ENCODE measurements around the gene MOCS1. TPM values are rescaled to one million over a fixed set of nuclear protein-coding genes. Genes with fewer than 3 reads are reported as not detected.

MOCS1 gene
- total and polyA plus RNA-seq, 4 donors, result 14.0 to 39.0 (median 27.5) TPM

- H3K36me3 ChIP-seq (ENCODE audit: control insufficient read depth in 1 of 2, insufficient read depth in 2 of 2, low read length in 1 of 2), result peaks cover 0 to under 1% of the 10 kb centered on the region in 2 donors
- intact Hi-C loops (cut with DNase I), result loop anchor here (10.0 kb wide), 2 partner anchors 156 to 536 kb away; partner anchors contain the start of gene KIF6 (in 1 of the 2)
- H3K9me3 ChIP-seq (ENCODE audit: control insufficient read depth, low read length), result no peaks in the 10 kb centered on the region
- WGBS, 2 donors, result 46 to 54% methylated on average over 4 of the region's 4 CpGs
- no peak for DNase-seq
- peak overlapping the region; percentile 62 to 70 for H3K27ac ChIP-seq (ENCODE audit: low read depth in 1 of 2, low read length in 2 of 2)
- H3K4me3 ChIP-seq (ENCODE audit: low read length in 2 of 2), result no peak overlapping the region
- no peaks in the 10 kb centered on the region for H3K27me3 ChIP-seq (ENCODE audit: control insufficient read depth in 1 of 2, insufficient read depth in 2 of 2, low read length in 1 of 2)
- peaks cover 2% of the 10 kb centered on the region in 2 donors for H3K4me1 ChIP-seq (ENCODE audit: control insufficient read depth in 1 of 2, insufficient read depth in 2 of 2, low read length in 2 of 2)
- no peak for ATAC-seq (ENCODE audit: low FRiP score)
Observed at GRCh38 chr6:39880594-39880993, 53.7 kb downstream of the MOCS1 start.

GRCh38 chr6:39879535-39879934, 54.7 kb downstream of the MOCS1 start:
- peak overlapping the region in 1 of 2 donors; percentile 62 for H3K27ac ChIP-seq (ENCODE audit: low read depth in 1 of 2, low read length in 2 of 2)
- H3K4me1 ChIP-seq (ENCODE audit: control insufficient read depth in 1 of 2, insufficient read depth in 2 of 2, low read length in 2 of 2), result peaks cover 2% of the 10 kb centered on the region in 2 donors
- ATAC-seq (ENCODE audit: low FRiP score), result no peak
- no peak overlapping the region for H3K4me3 ChIP-seq (ENCODE audit: low read length in 2 of 2)
- no peaks in the 10 kb centered on the region for H3K27me3 ChIP-seq (ENCODE audit: control insufficient read depth in 1 of 2, insufficient read depth in 2 of 2, low read length in 1 of 2)
- no peak for DNase-seq
- 27 to 36% methylated on average over 3 of the region's 3 CpGs for WGBS, 2 donors
- intact Hi-C loops (cut with DNase I), result no loop called here
- no peaks in the 10 kb centered on the region for H3K9me3 ChIP-seq (ENCODE audit: control insufficient read depth, low read length)
- H3K36me3 ChIP-seq (ENCODE audit: control insufficient read depth in 1 of 2, insufficient read depth in 2 of 2, low read length in 1 of 2), result peaks cover 0 to 1% of the 10 kb centered on the region in 2 donors

GRCh38 chr6:39876826-39877225, 57.4 kb downstream of the MOCS1 start:
- intact Hi-C loops (cut with DNase I), result no loop called here
- peaks cover 2% of the 10 kb centered on the region in 2 donors for H3K4me1 ChIP-seq (ENCODE audit: control insufficient read depth in 1 of 2, insufficient read depth in 2 of 2, low read length in 2 of 2)
- H3K27ac ChIP-seq (ENCODE audit: low read depth in 1 of 2, low read length in 2 of 2), result peak overlapping the region in 1 of 2 donors; percentile 59
- H3K27me3 ChIP-seq (ENCODE audit: control insufficient read depth in 1 of 2, insufficient read depth in 2 of 2, low read length in 1 of 2), result no peaks in the 10 kb centered on the region
- DNase-seq, result no peak
- 69 to 74% methylated on average over 3 of the region's 3 CpGs for WGBS, 2 donors
- H3K4me3 ChIP-seq (ENCODE audit: low read length in 2 of 2), result no peak overlapping the region
- peaks cover 3 to 7% of the 10 kb centered on the region in 2 donors for H3K36me3 ChIP-seq (ENCODE audit: control insufficient read depth in 1 of 2, insufficient read depth in 2 of 2, low read length in 1 of 2)
- no peak for ATAC-seq (ENCODE audit: low FRiP score)
- no peaks in the 10 kb centered on the region for H3K9me3 ChIP-seq (ENCODE audit: control insufficient read depth, low read length)

- Histone ChIP-seq H3K27ac (ENCODE audit: low read depth in 1 of 2, low read length in 2 of 2) (no peak overlapping the region), H3K36me3 (ENCODE audit: control insufficient read depth in 1 of 2, insufficient read depth in 2 of 2, low read length in 1 of 2) (peaks cover 3 to 10% of the 10 kb centered on the region in 2 donors), H3K4me3 (ENCODE audit: low read length in 2 of 2) (no peak overlapping the region), H3K4me1 (ENCODE audit: control insufficient read depth in 1 of 2, insufficient read depth in 2 of 2, low read length in 2 of 2) (peaks cover 2% of the 10 kb centered on the region in 2 donors), H3K9me3 (ENCODE audit: control insufficient read depth, low read length) (no peaks in the 10 kb centered on the region), H3K27me3 (ENCODE audit: control insufficient read depth in 1 of 2, insufficient read depth in 2 of 2, low read length in 1 of 2) (no peaks in the 10 kb centered on the region)
- ATAC-seq (ENCODE audit: low FRiP score) (no peak), DNase-seq (no peak)
- intact Hi-C loops (cut with DNase I), result no loop called here
Observed at GRCh38 chr6:39876111-39876510, 58.2 kb downstream of the MOCS1 start.

- ATAC-seq (ENCODE audit: low FRiP score) (no peak), DNase-seq (no peak)
- intact Hi-C loops (cut with DNase I), result no loop called here
- Histone ChIP-seq H3K27ac (ENCODE audit: low read depth in 1 of 2, low read length in 2 of 2) (no peak overlapping the region), H3K4me1 (ENCODE audit: control insufficient read depth in 1 of 2, insufficient read depth in 2 of 2, low read length in 2 of 2) (no peaks in the 10 kb centered on the region), H3K27me3 (ENCODE audit: control insufficient read depth in 1 of 2, insufficient read depth in 2 of 2, low read length in 1 of 2) (no peaks in the 10 kb centered on the region), H3K4me3 (ENCODE audit: low read length in 2 of 2) (no peak overlapping the region), H3K9me3 (ENCODE audit: control insufficient read depth, low read length) (no peaks in the 10 kb centered on the region), H3K36me3 (ENCODE audit: control insufficient read depth in 1 of 2, insufficient read depth in 2 of 2, low read length in 1 of 2) (peaks cover 3 to 11% of the 10 kb centered on the region in 2 donors)
- WGBS, 2 donors, result 59 to 76% methylated on average over 3 of the region's 3 CpGs
Observed at GRCh38 chr6:39873439-39873838, 60.8 kb downstream of the MOCS1 start.

- WGBS, 2 donors, result 97% methylated on average over 3 of the region's 3 CpGs
- Histone ChIP-seq H3K27me3 (ENCODE audit: control insufficient read depth in 1 of 2, insufficient read depth in 2 of 2, low read length in 1 of 2) (no peaks in the 10 kb centered on the region), H3K9me3 (ENCODE audit: control insufficient read depth, low read length) (no peaks in the 10 kb centered on the region), H3K4me3 (ENCODE audit: low read length in 2 of 2) (no peak overlapping the region), H3K27ac (ENCODE audit: low read depth in 1 of 2, low read length in 2 of 2) (no peak overlapping the region), H3K36me3 (ENCODE audit: control insufficient read depth in 1 of 2, insufficient read depth in 2 of 2, low read length in 1 of 2) (peaks cover 3 to 14% of the 10 kb centered on the region in 2 donors), H3K4me1 (ENCODE audit: control insufficient read depth in 1 of 2, insufficient read depth in 2 of 2, low read length in 2 of 2) (no peaks in the 10 kb centered on the region)
- ATAC-seq (ENCODE audit: low FRiP score) (no peak), DNase-seq (no peak)
- intact Hi-C loops (cut with DNase I), result no loop called here
Observed at GRCh38 chr6:39870950-39871349, 63.3 kb downstream of the MOCS1 start.

- no peak for DNase-seq
- Histone ChIP-seq H3K4me1 (ENCODE audit: control insufficient read depth in 1 of 2, insufficient read depth in 2 of 2, low read length in 2 of 2) (no peaks in the 10 kb centered on the region), H3K9me3 (ENCODE audit: control insufficient read depth, low read length) (no peaks in the 10 kb centered on the region), H3K27ac (ENCODE audit: low read depth in 1 of 2, low read length in 2 of 2) (no peak overlapping the region), H3K36me3 (ENCODE audit: control insufficient read depth in 1 of 2, insufficient read depth in 2 of 2, low read length in 1 of 2) (peaks cover 0 to 11% of the 10 kb centered on the region in 2 donors), H3K4me3 (ENCODE audit: low read length in 2 of 2) (no peak overlapping the region), H3K27me3 (ENCODE audit: control insufficient read depth in 1 of 2, insufficient read depth in 2 of 2, low read length in 1 of 2) (no peaks in the 10 kb centered on the region)
- no peak for ATAC-seq (ENCODE audit: low FRiP score)
- 83 to 85% methylated on average over 6 of the region's 6 CpGs for WGBS, 2 donors
- intact Hi-C loops (cut with DNase I), result no loop called here
Observed at GRCh38 chr6:39867592-39867991, 66.7 kb downstream of the MOCS1 start.

- ATAC-seq (ENCODE audit: low FRiP score), result peak; percentile 69
- H3K4me3 ChIP-seq (ENCODE audit: low read length in 2 of 2), result no peak overlapping the region
- intact Hi-C loops (cut with DNase I), result loop anchor here in 1 of 2 donors (2.0 kb wide), 1 partner anchor 28 kb away; no protein-coding TSS in a partner anchor
- WGBS, 2 donors, result 45 to 48% methylated on average over 15 of the region's 15 CpGs
- DNase-seq, result peak; percentile 87 to 92
- H3K9me3 ChIP-seq (ENCODE audit: control insufficient read depth, low read length), result no peaks in the 10 kb centered on the region
- no peak overlapping the region for H3K27ac ChIP-seq (ENCODE audit: low read depth in 1 of 2, low read length in 2 of 2)
- H3K27me3 ChIP-seq (ENCODE audit: control insufficient read depth in 1 of 2, insufficient read depth in 2 of 2, low read length in 1 of 2), result no peaks in the 10 kb centered on the region
- no peaks in the 10 kb centered on the region for H3K4me1 ChIP-seq (ENCODE audit: control insufficient read depth in 1 of 2, insufficient read depth in 2 of 2, low read length in 2 of 2)
- peaks cover 0 to 6% of the 10 kb centered on the region in 2 donors for H3K36me3 ChIP-seq (ENCODE audit: control insufficient read depth in 1 of 2, insufficient read depth in 2 of 2, low read length in 1 of 2)
Observed at GRCh38 chr6:39865011-39865888, 69.0 kb downstream of the MOCS1 start.

GRCh38 chr6:39861663-39862062, 72.6 kb downstream of the MOCS1 start:
- no peak for ATAC-seq (ENCODE audit: low FRiP score)
- H3K4me1 ChIP-seq (ENCODE audit: control insufficient read depth in 1 of 2, insufficient read depth in 2 of 2, low read length in 2 of 2), result no peaks in the 10 kb centered on the region
- 26% methylated on average over 3 of the region's 3 CpGs for WGBS, 2 donors
- no peak overlapping the region for H3K4me3 ChIP-seq (ENCODE audit: low read length in 2 of 2)
- H3K27ac ChIP-seq (ENCODE audit: low read depth in 1 of 2, low read length in 2 of 2), result no peak overlapping the region
- H3K9me3 ChIP-seq (ENCODE audit: control insufficient read depth, low read length), result no peaks in the 10 kb centered on the region
- H3K36me3 ChIP-seq (ENCODE audit: control insufficient read depth in 1 of 2, insufficient read depth in 2 of 2, low read length in 1 of 2), result peaks cover 0 to 3% of the 10 kb centered on the region in 2 donors
- intact Hi-C loops (cut with DNase I), result no loop called here
- no peaks in the 10 kb centered on the region for H3K27me3 ChIP-seq (ENCODE audit: control insufficient read depth in 1 of 2, insufficient read depth in 2 of 2, low read length in 1 of 2)
- no peak for DNase-seq
